Endodermal cell (in vitro differentiated cells): ENCODE data around the gene TAF11L4. TPM values are rescaled to one million over a fixed set of nuclear protein-coding genes. Genes with fewer than 3 reads are reported as not detected.
"Not testable (repeated sequence)": the region's sequence is repeated elsewhere in the genome, so short reads cannot be mapped to it uniquely, and the experiment has no call there.

Experiments used
- DNase-seq: peaks from one replicate; pipeline ENCODE4 v3.0.0-alpha.2; 2017
- H3K27ac ChIP-seq: 2 replicates; pipeline ENCODE4 v1.5.1; 2013; ENCODE audit warnings: mild to moderate bottlenecking, low read depth, low read length, moderate library complexity
- H3K27me3 ChIP-seq: 2 replicates; pipeline ENCODE4 v1.6.1; 2013; ENCODE audit warnings: mild to moderate bottlenecking, low read length, moderate library complexity; ENCODE audit not compliant: insufficient read depth, control insufficient read depth, poor library complexity, severe bottlenecking
- H3K36me3 ChIP-seq: 2 replicates; pipeline ENCODE4 v1.7.0; 2013; ENCODE audit warnings: mild to moderate bottlenecking, low read length, moderate library complexity; ENCODE audit not compliant: control insufficient read depth, insufficient read depth
- H3K4me1 ChIP-seq: one replicate; pipeline ENCODE4 v1.7.0; 2013; ENCODE audit warnings: low read length; ENCODE audit not compliant: control insufficient read depth, insufficient read depth
- H3K4me3 ChIP-seq: 2 replicates; pipeline ENCODE4 v1.5.1; 2013; ENCODE audit warnings: mild to moderate bottlenecking, low read length, moderate library complexity
- H3K9ac ChIP-seq: 2 replicates; pipeline ENCODE4 v1.6.1; 2013; ENCODE audit warnings: mild to moderate bottlenecking, low read length, moderate library complexity; ENCODE audit not compliant: poor library complexity, severe bottlenecking; ENCODE audit errors: extremely low read depth
- H3K9me3 ChIP-seq: 2 replicates; pipeline ENCODE4 v1.6.1; 2013; ENCODE audit warnings: mild to moderate bottlenecking, low read length, moderate library complexity; ENCODE audit not compliant: control insufficient read depth
- H3K27ac Mint-ChIP-seq: 2 replicates; pipeline ENCODE4 v1.8.0; 2020; ENCODE audit warnings: mixed read lengths
- H3K27me3 Mint-ChIP-seq: 2 replicates; pipeline ENCODE4 v1.8.0; 2021; ENCODE audit warnings: mild to moderate bottlenecking, mixed read lengths; ENCODE audit not compliant: insufficient read depth
- H3K36me3 Mint-ChIP-seq: 2 replicates; pipeline ENCODE4 v1.8.0; 2020; ENCODE audit warnings: low read depth, mixed read lengths
- H3K4me1 Mint-ChIP-seq: 2 replicates; pipeline ENCODE4 v1.8.0; 2020; ENCODE audit warnings: mixed read lengths
- H3K4me3 Mint-ChIP-seq: 2 replicates; pipeline ENCODE4 v1.8.0; 2020; ENCODE audit warnings: mild to moderate bottlenecking, moderate library complexity, mixed read lengths
- H3K9me3 Mint-ChIP-seq: 2 replicates; pipeline ENCODE4 v1.8.0; 2020; ENCODE audit warnings: mild to moderate bottlenecking, mixed read lengths
- CTCF ChIP-seq: fragments of 200-600 bp; sonication (generic); conservative IDR thresholded peaks from 2 replicates; pipeline ENCODE4 v1.5.0; 2021; ENCODE audit warnings: antibody characterized with exemption, mild to moderate bottlenecking
- WGBS, 2 experiments: methylation state at CpG; one replicate each; pipeline versions ENCODE4 v1.1.5 to v1.1.7; 2013; ENCODE audit warnings: missing lambda C conversion rate in 2 of 2, mixed read lengths in 1 of 2; ENCODE audit not compliant: insufficient coverage in 1 of 2, insufficient read length in 1 of 2; 5-methylcytosine and 5-hydroxymethylcytosine counted together
- total RNA-seq, 2 donors: library from RNA; stranded (reverse); fragmentation: NEBNext Ultra II Directional in 1 of 2; extraction: Animal tissue kit (Norgen Biotek cat#: 25700) in 1 of 2; gene quantifications; 2 replicates in 1 of 2; 3 replicates in 1 of 2; pipeline ENCODE4 v1.2.1, GENCODE V29; 2021

TAF11L4 gene
- total RNA-seq, 2 donors from 2014 or later, result not detected

DNA sequence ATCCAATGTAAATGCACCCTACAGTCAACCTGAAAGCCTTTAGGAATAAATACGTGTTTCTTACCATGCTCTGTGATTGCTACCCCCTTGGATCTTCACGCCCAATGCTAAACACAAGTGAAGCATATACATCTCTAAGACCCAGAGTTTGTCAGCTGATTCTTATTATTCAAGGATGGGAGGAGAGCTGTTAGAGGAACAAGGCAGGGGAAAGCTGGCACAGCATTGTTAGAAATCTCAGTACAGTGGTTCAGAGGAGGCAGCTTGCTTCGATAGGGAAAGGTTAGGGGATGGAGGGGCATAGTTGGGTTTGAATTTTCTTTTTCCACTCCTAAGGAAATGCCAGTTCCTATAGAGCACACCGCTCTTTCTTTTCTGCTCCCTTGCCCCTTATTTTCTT, 40.2 kb upstream of the TAF11L4 start:
- TF ChIP-seq CTCF, result no peak
- Mint-ChIP-seq H3K27me3 (no peaks in the 10 kb centered on the region), H3K27ac (no peak overlapping the region)

GRCh38 chr5:17482790-17483189, 38.8 kb upstream of the TAF11L4 start:
- H3K27me3 ChIP-seq, result no peaks in the 10 kb centered on the region
- H3K9ac ChIP-seq, result no peak overlapping the region
- Mint-ChIP-seq H3K4me3 (no peak overlapping the region), H3K36me3 (no peaks in the 10 kb centered on the region), H3K27ac (no peak overlapping the region), H3K4me1 (peaks cover 3% of the 10 kb centered on the region), H3K27me3 (no peaks in the 10 kb centered on the region), H3K9me3 (no peaks in the 10 kb centered on the region)
- H3K36me3 ChIP-seq, result no peaks in the 10 kb centered on the region
- TF ChIP-seq CTCF, result no peak
- 91% methylated on average over 2 of the region's 2 CpGs; no CpG with 5 or more reads in 1 of the 2 experiments for WGBS, 2 experiments
- no peak for DNase-seq
- no peak overlapping the region for H3K27ac ChIP-seq
- H3K9me3 ChIP-seq, result no peaks in the 10 kb centered on the region
- no peak overlapping the region for H3K4me3 ChIP-seq
- H3K4me1 ChIP-seq, result no peaks in the 10 kb centered on the region

More for the DNA sequence above, 40.2 kb upstream of the TAF11L4 start:
- H3K9me3 Mint-ChIP-seq, result no peaks in the 10 kb centered on the region
- DNase-seq, result no peak
- Histone ChIP-seq H3K27ac (no peak overlapping the region), H3K4me1 (no peaks in the 10 kb centered on the region), H3K4me3 (no peak overlapping the region), H3K9ac (no peak overlapping the region), H3K36me3 (no peaks in the 10 kb centered on the region), H3K9me3 (no peaks in the 10 kb centered on the region), H3K27me3 (no peaks in the 10 kb centered on the region)
- no peaks in the 10 kb centered on the region for H3K36me3 Mint-ChIP-seq
- H3K4me1 Mint-ChIP-seq, result peaks cover 3% of the 10 kb centered on the region
- 77 to 86% methylated on average over 1 to 4 of the region's 4 CpGs for WGBS, 2 experiments
- no peak overlapping the region for H3K4me3 Mint-ChIP-seq

DNA sequence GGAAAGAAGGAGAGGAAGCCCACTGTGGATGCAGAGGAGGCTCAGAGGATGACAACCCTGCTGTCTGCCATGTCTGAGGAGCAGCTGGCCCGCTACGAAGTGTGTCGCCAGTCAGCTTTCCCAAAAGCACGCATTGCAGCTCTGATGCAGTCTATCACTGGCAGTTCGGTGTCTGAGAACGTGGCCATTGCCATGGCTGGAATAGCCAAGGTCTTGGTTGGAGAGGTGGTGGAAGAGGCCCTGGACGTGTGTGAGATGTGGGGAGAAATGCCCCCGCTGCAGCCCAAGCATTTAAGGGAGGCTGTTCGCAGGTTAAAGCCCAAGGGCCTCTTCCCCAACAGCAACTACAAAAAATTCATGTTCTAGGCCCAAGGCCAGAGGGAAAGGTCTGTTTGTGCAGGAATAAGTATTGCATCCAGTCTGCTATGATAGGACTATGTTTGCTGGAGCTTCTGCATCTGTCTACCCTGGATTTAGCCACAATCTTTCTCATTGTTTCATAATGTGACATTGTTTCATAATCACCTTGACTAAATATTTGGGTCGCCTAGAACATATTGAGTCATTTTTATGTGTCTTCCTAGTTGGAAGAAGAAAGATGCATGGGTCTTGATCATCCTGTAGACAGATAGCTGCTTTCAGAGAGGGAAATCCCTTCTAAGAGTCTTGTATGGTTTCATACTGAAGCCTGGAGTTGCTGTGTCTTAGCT, 35.0 kb upstream of the TAF11L4 start:
- H3K9me3 ChIP-seq, H3K36me3 ChIP-seq, DNase-seq, H3K9me3 Mint-ChIP-seq, H3K27me3 Mint-ChIP-seq, H3K9ac ChIP-seq, H3K27me3 ChIP-seq, H3K36me3 Mint-ChIP-seq, H3K4me1 Mint-ChIP-seq, H3K4me3 Mint-ChIP-seq, H3K27ac ChIP-seq, H3K4me3 ChIP-seq, H3K4me1 ChIP-seq: not testable (repeated sequence)
- H3K27ac Mint-ChIP-seq, result peak overlapping the region; percentile 58
- WGBS, 2 experiments, result 93% methylated on average over 7 of the region's 10 CpGs; no CpG with 5 or more reads in 1 of the 2 experiments

GRCh38 chr5:17487174-17487512, 34.5 kb upstream of the TAF11L4 start:
- Mint-ChIP-seq H3K4me1 (no peaks in the 10 kb centered on the region), H3K27ac (peak overlapping the region; percentile 58)
- WGBS, 2 experiments, result 92% methylated on average over 1 of the region's 1 CpG; no CpG with 5 or more reads in 1 of the 2 experiments

More at GRCh38 chr5:17487174-17487512, 34.5 kb upstream of the TAF11L4 start:
- H3K9ac ChIP-seq, result no peak overlapping the region
- DNase-seq, result no peak
- no peak overlapping the region for H3K4me3 Mint-ChIP-seq
- no peaks in the 10 kb centered on the region for H3K9me3 Mint-ChIP-seq
- H3K27ac ChIP-seq, result no peak overlapping the region
- H3K27me3 Mint-ChIP-seq, result no peaks in the 10 kb centered on the region
- H3K9me3 ChIP-seq, result no peaks in the 10 kb centered on the region
- H3K27me3 ChIP-seq, result no peaks in the 10 kb centered on the region
- no peaks in the 10 kb centered on the region for H3K4me1 ChIP-seq
- H3K36me3 ChIP-seq, result no peaks in the 10 kb centered on the region
- no peak for TF ChIP-seq CTCF
- no peak overlapping the region for H3K4me3 ChIP-seq
- H3K36me3 Mint-ChIP-seq, result no peaks in the 10 kb centered on the region
